Measurements from ENCODE around the gene TPT1.
A peak's percentile ranks its signal among the peaks of the same experiment; 100 is the strongest.
"Not testable (repeated sequence)": the region's sequence is repeated elsewhere in the genome, so short reads cannot be mapped to it uniquely, and the experiment has no call there.

TPT1 gene

DNA sequence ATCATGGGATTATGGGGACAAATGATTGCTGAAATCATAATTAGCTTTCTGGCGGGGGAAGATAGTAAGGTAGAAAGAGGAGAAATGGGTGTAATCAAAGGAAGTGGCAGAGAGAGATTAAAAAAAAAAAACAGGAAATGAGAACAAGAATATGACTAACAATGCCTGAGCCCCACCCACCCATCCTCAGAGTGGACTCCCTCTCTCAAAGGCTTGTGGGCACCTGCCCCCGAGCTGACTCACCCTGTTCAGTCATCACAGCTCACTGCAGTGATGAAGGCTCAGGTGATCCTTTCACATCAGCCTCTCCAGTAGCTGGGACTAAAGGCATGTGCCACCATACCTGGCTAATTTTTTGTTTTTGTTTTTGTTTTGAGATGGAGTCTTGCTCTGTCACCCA, 26.4 kb upstream of the TPT1 start:
- DNase-seq (ENCODE audit: low spot score), result no peak

GRCh38 chr13:45365558-45365885, 24.5 kb upstream of the TPT1 start:
- no peak for DNase-seq (ENCODE audit: low spot score)

- DNase-seq (ENCODE audit: low spot score), result no peak
Observed at GRCh38 chr13:45364876-45365557, 24.0 kb upstream of the TPT1 start.

- DNase-seq (ENCODE audit: low spot score), result no peak
Observed at GRCh38 chr13:45362939-45363338, 22.0 kb upstream of the TPT1 start.

DNA sequence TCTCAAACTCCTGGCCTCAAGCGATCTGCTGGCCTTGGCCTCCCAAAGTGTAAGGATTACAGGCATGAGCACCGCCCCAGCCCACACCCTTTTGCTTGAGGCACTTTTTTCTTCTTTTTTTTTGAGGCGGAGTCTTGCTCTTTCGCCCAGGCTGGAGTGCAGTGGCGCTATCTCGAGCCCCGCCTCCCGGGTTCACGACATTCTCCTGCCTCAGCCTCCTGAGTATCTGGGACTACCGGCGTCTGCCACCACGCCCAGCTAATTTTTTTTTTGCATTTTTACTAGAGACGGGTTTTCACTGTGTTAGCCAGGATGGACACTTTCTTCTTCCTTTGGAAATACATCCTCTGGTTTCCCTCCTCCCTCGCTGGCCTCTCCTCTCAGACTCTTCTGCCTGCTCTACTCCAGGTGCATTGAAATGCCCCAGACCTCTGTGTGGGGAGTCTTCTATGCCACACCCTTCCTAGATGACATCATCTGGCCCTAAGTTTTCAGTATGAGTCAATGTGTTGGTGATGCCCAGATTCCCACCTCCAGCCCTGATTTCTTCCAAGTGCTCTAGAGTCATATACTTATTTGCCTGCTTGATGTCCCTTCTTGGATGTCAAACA, 20.7 kb upstream of the TPT1 start:
- DNase-seq (ENCODE audit: low spot score), result no peak

DNA sequence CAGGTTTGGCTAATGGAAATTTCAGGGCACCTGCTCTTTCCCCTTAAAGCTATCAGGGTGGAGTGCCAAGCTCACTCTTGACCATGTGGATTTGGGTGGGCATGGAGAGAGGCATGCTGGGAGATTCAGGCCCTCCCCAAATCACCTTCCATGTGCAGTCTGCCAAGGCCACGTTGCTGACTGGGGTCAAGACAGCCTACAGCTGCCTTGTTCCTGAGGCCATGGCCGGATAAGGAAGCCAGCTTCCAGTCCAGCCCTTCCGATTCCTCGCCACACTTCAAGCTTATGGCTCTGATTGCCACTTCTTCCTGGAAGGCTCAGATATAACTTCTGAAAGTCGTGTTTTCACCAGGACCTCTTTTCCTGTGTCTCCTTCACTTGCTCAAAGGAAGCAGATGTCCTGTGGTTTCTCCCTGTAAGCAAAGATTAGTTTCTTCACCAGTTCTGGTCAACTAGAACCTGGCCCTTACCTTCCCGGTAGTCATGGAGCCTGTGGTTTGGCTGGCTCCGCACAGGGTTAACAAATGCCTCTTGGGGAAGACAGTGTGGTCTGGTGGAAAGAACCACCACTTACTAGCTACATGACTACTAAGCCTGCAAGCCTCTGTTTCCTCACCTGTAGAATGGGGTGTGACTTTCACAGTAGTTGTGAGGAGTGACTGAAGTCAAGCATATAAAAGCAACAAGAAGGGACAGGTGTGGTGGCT, 16.1 kb upstream of the TPT1 start:
- DNase-seq (ENCODE audit: low spot score), result no peak

DNA sequence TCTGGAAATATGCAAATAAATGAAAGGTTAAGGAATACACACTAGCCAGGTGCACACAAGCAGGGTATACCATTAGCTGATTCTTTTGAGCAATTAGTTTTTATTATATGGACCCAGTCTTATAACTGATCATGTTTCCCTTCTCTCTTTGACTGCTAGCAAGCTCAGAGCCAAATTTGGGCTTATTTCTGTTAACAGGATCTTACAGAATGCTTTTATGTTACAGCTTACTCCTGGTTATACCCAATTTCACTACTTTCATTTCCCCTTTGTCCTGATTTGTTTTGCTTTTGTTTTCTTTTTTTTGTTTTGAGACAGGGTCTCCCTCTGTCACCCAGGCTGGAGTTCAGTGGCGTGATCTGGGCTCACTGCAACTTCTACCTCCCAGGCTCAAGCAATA, 12.9 kb upstream of the TPT1 start:
- no peak for DNase-seq (ENCODE audit: low spot score)

GRCh38 chr13:45352031-45352430, 11.0 kb upstream of the TPT1 start:
- no peak for DNase-seq (ENCODE audit: low spot score)

DNA sequence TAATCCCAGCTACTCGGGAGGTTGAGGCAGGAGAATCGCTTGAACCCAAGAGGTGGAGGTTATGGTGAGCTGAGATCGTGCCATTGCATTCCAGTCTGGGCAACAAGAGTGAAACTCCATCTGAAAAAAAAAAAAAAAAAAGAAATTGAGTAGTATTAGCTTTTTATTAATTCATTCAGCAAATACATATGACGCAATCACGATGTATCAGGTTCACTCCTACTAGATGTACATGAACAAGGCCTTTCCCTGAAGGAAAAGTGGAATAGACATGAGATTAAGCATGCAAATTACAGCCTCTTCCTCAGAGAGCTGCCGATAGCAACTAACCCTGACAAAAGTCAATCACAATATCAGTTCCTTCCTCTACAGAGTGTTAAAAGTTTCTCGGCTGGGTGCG, 9.2 kb upstream of the TPT1 start:
- DNase-seq (ENCODE audit: low spot score), result no peak

- DNase-seq (ENCODE audit: low spot score), result no peak
Observed at GRCh38 chr13:45349438-45349837, 8.5 kb upstream of the TPT1 start.

DNA sequence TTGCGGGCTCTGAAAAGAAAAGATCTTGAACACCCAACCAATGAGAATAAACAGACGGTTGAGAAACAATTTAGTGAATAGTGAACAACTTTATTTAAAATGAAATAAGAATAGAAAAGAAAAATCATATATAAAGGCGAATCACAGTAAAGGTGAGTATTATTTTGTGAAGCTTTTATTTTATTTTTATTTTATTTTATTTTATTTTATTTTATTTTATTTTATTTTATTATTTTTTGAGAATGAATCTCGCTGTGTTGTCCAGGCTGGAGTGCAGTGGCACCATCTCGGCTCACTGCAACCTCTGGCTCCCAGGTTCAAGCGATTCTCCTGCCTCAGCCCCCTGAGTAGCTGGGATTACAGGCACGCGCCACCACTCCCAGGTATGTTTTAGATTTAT, 3.1 kb upstream of the TPT1 start:
- not testable (repeated sequence) for DNase-seq (ENCODE audit: low spot score)

- DNase-seq (ENCODE audit: low spot score), result not testable (repeated sequence)
Observed at GRCh38 chr13:45343102-45343501, 2.1 kb upstream of the TPT1 start.

DNA sequence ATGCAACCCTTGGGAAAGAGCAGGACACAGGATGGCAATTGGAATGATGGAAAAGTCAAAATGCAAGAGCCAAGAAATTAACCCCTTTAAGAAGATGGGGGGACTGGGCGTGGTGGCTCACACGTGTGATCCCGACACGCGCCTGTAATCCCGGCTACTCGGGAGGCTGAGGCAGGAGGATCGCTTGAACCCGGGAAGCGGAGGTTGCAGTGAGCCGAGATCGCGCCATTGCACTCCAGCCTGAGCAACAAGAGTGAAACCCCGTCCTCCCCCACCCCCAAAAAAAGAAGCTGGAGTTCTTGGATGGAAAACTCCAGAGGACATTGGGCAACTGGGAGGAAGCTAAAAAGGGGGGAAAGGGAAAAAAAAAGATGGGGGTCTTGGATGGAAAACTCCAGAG, 1.7 kb upstream of the TPT1 start:
- DNase-seq (ENCODE audit: low spot score), result not testable (repeated sequence)

GRCh38 chr13:45341799-45342500, 967 bp upstream of the TPT1 start:
- DNase-seq (ENCODE audit: low spot score), result no peak

DNA sequence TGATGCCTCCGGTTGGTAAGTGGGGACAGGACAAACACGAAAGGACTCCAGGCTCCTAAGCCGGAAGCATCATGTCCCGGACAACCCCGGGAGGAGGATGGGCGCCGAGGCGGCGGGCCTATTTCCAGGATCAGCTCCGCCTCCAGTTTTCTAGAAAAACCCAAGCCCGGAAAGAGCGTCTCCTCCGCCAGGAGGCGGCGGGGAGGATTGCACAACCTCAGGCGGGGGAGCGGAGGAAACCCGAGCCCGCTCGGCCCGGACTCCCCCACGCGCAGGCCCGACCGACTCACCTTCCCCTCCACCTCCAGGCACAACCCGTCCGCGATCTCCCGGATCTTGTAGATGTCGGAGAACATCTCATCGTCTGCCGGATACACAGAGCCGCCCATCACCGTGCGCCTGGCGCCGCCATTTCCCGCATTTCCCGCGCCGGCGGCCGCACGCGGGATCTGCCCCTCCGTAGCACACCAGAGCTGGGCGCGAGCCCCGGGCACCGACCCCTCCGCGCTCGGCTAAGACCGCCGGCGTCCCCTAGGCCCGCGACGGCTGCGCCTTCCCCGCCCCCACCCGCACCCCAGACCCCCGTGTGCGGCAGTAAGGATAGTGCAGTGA, 455 bp downstream of the TPT1 start:
- peak; percentile 86 for DNase-seq (ENCODE audit: low spot score)

DNA sequence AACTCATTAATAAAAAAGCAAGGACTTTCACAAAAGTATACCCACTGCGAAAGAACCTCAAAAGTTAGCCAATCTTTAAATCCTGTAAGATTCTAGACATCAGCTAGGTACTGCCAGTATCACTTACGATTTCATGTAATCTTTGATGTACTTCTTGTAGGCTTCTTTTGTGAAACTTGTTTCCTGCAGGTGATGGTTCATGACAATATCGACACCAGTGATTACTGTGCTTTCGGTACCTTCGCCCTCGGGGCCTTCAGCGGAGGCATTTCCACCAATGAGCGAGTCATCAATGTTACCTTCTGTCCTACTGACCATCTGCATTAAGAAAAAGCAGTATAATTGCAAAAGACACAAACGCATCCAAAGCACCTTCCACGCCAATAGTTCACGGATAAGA, 1.1 kb downstream of the TPT1 start:
- DNase-seq (ENCODE audit: low spot score), result no peak

DNA sequence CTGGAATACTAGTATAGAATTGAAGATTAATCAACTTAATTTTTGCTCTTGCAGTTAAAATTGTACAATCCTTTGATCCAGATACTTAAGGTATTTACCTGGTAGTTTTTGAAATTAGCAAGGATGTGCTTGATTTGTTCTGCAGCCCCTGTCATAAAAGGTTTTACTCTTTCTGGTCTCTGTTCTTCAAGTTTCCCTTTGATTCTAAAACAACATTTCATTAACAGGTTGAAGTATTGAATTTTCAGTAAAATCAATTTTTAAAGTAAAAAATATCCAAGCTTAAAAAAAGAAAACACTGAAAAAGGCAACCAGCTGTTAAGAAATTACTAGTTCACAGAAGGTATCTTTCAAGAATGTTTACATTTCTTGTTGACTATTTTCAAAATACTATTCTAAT, 1.6 kb downstream of the TPT1 start:
- no peak for DNase-seq (ENCODE audit: low spot score)

DNA sequence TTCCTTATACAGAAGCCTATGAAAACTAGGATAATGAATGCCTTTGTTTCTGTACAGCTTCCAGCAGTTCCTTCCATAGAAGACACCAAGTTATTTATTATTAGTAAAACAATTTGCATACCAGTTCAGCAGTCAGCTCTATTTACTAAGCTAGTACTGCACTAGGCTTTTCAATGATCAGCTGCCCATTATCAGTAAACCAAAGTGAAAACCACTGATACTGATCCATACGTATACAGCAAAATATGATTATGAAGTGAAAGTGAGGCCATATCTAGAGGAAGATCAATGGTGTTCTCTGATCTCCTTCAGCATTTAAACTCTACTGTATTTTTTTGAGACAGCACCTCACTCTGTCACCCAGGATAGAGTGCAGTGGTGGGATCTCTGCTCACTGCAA, 3.2 kb downstream of the TPT1 start:
- DNase-seq (ENCODE audit: low spot score), result no peak

DNA sequence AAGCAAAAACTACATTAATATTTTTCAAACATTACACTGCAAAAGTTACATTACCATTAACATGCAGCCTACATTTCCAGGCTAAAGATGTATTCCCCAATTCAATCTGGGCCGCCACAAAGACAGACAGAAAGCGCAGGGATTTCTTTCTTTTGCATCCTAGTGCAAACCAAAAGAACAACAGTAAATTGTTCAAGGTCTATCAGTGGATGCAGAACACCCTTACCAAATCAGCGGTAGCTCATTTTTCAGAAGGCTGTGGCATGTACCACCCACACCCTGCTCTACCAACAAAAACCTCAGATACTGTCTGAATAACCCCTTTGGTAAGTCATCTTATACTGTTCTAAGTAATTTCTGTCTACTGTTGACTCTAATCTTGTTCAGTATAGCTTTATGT, 3.6 kb downstream of the TPT1 start:
- no peak for DNase-seq (ENCODE audit: low spot score)

DNA sequence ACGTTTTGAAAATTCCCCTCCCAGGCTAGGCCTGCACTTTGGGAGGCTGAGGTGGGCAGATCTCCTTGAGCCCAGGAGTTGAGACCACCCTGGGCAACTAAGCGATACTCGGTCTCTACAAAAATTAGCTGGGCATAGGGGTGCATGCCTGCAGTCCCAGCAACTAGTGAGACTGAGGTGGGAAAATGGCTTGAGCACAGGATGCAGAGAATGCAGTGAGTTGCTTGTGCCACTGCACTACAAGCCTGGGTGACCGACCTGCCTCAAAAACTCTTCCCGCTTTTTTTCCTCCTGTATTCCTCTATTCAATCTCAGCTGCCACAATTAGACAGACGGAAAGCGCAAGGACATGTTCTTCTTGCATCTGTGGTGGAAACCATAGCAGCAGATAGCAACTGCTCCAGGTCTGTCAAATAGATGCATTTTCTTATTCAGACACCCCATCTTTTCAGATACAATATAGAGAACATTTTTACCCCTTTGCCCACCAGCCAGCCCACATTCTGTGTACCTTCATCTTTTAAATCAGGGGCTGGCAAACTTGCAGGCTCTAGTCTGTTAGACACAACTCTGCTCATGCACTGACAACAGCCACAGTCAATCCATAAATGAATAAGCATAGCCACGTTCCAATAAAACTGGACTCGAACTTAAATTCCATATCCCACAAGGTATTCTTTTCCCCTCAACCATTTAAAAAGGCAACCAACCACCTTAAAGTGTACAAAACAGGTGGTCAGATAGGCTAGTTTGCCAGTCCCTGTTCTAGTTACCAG, 4.8 kb downstream of the TPT1 start:
- no peak for DNase-seq (ENCODE audit: low spot score)

DNA sequence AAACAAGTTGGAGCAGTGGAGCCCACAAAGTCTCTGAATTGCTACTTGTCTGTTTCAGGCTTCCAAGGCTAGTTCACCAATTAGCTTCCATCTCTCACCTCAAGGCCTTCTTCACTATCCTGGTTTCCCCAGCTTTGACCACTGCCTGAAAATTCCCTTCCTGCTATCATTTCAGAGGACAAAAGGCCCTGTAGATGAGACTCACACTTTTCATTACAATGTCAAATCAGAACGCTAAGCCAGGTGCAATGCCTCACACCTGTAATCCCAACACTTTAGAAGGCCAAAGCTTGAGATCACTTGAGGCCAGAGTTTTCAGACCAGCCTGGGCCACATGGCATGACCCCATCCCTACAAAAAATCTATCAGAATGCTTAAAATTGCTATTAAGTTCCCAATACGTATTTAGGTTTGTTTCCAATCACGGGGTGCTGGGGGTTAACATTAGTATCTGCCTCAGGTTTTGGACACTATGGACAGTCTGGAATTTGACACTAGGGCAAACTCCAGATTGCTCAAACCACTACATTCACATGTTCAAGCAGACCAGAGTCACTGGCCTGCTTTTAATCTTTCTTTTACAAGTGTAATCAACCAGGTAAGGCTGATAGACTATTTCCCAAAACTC, 5.5 kb downstream of the TPT1 start:
- no peak for DNase-seq (ENCODE audit: low spot score)
